GM19035 (cell line): Measurements from ENCODE around the gene PRDM9.
"Not testable (repeated sequence)": the region's sequence is repeated elsewhere in the genome, so short reads cannot be mapped to it uniquely, and the experiment has no call there.

Source experiments
- ATAC-seq: cut with Tn5 transposase; IDR thresholded peaks from one replicate; pipeline ENCODE4 v1.9.1; 2021; ENCODE audit not compliant: unreplicated experiment

Gene PRDM9

GRCh38 chr5:23527216-23527920, 20.0 kb downstream of the PRDM9 start:
- ATAC-seq: not testable (repeated sequence)

GRCh38 chr5:23528677-23529076, 21.3 kb downstream of the PRDM9 start:
- ATAC-seq: no peak

- ATAC-seq: no peak
These were observed 23.2 kb downstream of the PRDM9 start for GRCh38 chr5:23530571-23530970.

GRCh38 chr5:23571059-23571458, 63.6 kb downstream of the PRDM9 start:
- no peak for ATAC-seq
